ENCODE results near the gene ATXN1. TPM values are rescaled to one million over a fixed set of nuclear protein-coding genes. Genes with fewer than 3 reads are reported as not detected.

ATXN1 gene
- total and polyA plus RNA-seq, 2 of the 8 experiments (the other 6 are each of a cell fraction or from before 2014, with no cell fraction given): 1.6 to 4.0 TPM

GRCh38 chr6:16375206-16375605 lies 386.1 kb downstream of the ATXN1 start:
- no peak overlapping the region for H2BK5ac ChIP-seq (ENCODE audit: low read depth, low read length)
- ChIA-PET CTCF (ENCODE audit: partially characterized antibody) (interaction anchor here (0.9 to 1.9 kb wide), 5 partner anchors 11 to 37 kb away, joined by 3 to 5 read pairs (median 4); no protein-coding TSS in a partner anchor), POLR2A (ENCODE audit: partially characterized antibody) (no interaction called here)
- H2BK12ac ChIP-seq (ENCODE audit: low read depth, low read length): no peak overlapping the region
- no peaks in the 10 kb centered on the region for H4K20me1 ChIP-seq (replicated peaks in 1 of 2; ENCODE audit: control insufficient read depth in 1 of 2, insufficient read depth in 2 of 2, low read length in 2 of 2)
- H3K27me3 ChIP-seq (replicated peaks in 1 of 4; ENCODE audit: control insufficient read depth in 3 of 4, extremely low read depth in 1 of 4, insufficient read depth in 3 of 4, low read length in 3 of 4): no peaks in the 10 kb centered on the region
- H3K79me2 ChIP-seq (ENCODE audit: control insufficient read depth in 1 of 2, insufficient read depth in 2 of 2, low read length in 2 of 2): no peaks in the 10 kb centered on the region
- no peaks in the 10 kb centered on the region for H3K79me1 ChIP-seq (ENCODE audit: low read depth, low read length)
- 89% methylated on average over 1 of the region's 1 CpG; no CpG with 5 or more reads in 1 of the 2 experiments for WGBS, 2 experiments (ENCODE audit: extremely low coverage in 1 of 2, insufficient coverage in 1 of 2, insufficient read length in 1 of 2, insufficient replicate concordance in 2 of 2, low coverage in 1 of 2, low lambda C conversion rate in 2 of 2, missing lambda C conversion rate in 1 of 2)
- H3K18ac ChIP-seq (ENCODE audit: extremely low read depth, low read length): no peak overlapping the region
- H4K8ac ChIP-seq (ENCODE audit: extremely low read depth, insufficient read depth, low read length): no peak overlapping the region
- no peaks in the 10 kb centered on the region for H3K23me2 ChIP-seq (ENCODE audit: low read depth, low read length)
- no peaks in the 10 kb centered on the region for H3K9me3 ChIP-seq (ENCODE audit: insufficient read depth in 2 of 2, low read depth in 1 of 2, low read length in 1 of 2)
- no peak overlapping the region for H4K91ac ChIP-seq (replicated peaks; ENCODE audit: insufficient read length, low read length)
- H2BK120ac ChIP-seq (replicated peaks; ENCODE audit: low read depth, low read length): no peak overlapping the region
- no peak overlapping the region for H3K23ac ChIP-seq (ENCODE audit: insufficient read length)
- no peak overlapping the region for H3K4ac ChIP-seq (replicated peaks; ENCODE audit: insufficient read length, low read depth, low read length)
- no peak overlapping the region for H3K27ac ChIP-seq (ENCODE audit: low read depth, low read length)
- H3K9ac ChIP-seq (replicated peaks in 1 of 4; ENCODE audit: extremely low read depth in 1 of 4, low read depth in 3 of 4, low read length in 3 of 4): no peak overlapping the region
- H3K4me3 ChIP-seq (ENCODE audit: extremely low read depth in 1 of 4, insufficient read depth in 2 of 4, low read depth in 3 of 4, low read length in 4 of 4): no peak overlapping the region
- H2AK5ac ChIP-seq (ENCODE audit: low read depth, low read length): no peak overlapping the region
- H2BK20ac ChIP-seq (ENCODE audit: low read length): no peak overlapping the region
- no peak overlapping the region for H4K5ac ChIP-seq (ENCODE audit: insufficient read length, low read depth, low read length)
- FAIRE-seq (no peak), DNase-seq (ENCODE audit: low read depth in 1 of 2, low spot score in 2 of 2) (no peak)
- H2BK15ac ChIP-seq (ENCODE audit: low read length): no peak overlapping the region
- H3K4me2 ChIP-seq (ENCODE audit: insufficient read depth in 1 of 2, low read depth in 2 of 2, low read length in 2 of 2): no peak overlapping the region
- no peak overlapping the region for H2AFZ ChIP-seq (ENCODE audit: low read length)
- H3K4me1 ChIP-seq (replicated peaks in 1 of 4; ENCODE audit: control insufficient read depth in 3 of 4, insufficient read depth in 4 of 4, low read length in 3 of 4): no peaks in the 10 kb centered on the region; a peak in 1 of 7 replicates
- H3K56ac ChIP-seq (replicated peaks; ENCODE audit: insufficient read length, low read depth, low read length): no peak overlapping the region
- no peaks in the 10 kb centered on the region for H3K36me3 ChIP-seq (ENCODE audit: control insufficient read depth in 2 of 4, insufficient read depth in 4 of 4, low read length in 3 of 4)
- no peak overlapping the region for H3K14ac ChIP-seq (ENCODE audit: insufficient read length)
- TF ChIP-seq CHD1 (IDR thresholded peaks at IDR 0.05; ENCODE audit: low read depth, low read length) (no peak), YY1 (IDR thresholded peaks at IDR 0.05; ENCODE audit: low read depth, low read length) (no peak), CBX8 (IDR thresholded peaks at IDR 0.05; ENCODE audit: borderline replicate concordance, low read depth, low read length) (no peak), CBX5 (IDR thresholded peaks at IDR 0.05; ENCODE audit: low read depth, low read length) (no peak), FOSL1 (IDR thresholded peaks at IDR 0.05; ENCODE audit: insufficient read depth, low read depth, low read length) (no peak), CHD2 (IDR thresholded peaks at IDR 0.05; ENCODE audit: low read length) (no peak), GABPA (IDR thresholded peaks at IDR 0.05; ENCODE audit: borderline replicate concordance, insufficient read depth, low read length) (no peak), BACH1 (IDR thresholded peaks at IDR 0.05; ENCODE audit: low read length) (no peak), RAD21 (IDR thresholded peaks at IDR 0.05 in 1 of 2, conservative IDR thresholded peaks at IDR 0.05 in 1 of 2; ENCODE audit: low read depth in 2 of 2, low read length in 2 of 2) (no peak), SP2 (IDR thresholded peaks at IDR 0.05; ENCODE audit: low read length) (no peak), ATF3 (IDR thresholded peaks at IDR 0.05; ENCODE audit: insufficient read depth, low read depth, low read length) (no peak)
- TF ChIP-seq, protein P1, sequence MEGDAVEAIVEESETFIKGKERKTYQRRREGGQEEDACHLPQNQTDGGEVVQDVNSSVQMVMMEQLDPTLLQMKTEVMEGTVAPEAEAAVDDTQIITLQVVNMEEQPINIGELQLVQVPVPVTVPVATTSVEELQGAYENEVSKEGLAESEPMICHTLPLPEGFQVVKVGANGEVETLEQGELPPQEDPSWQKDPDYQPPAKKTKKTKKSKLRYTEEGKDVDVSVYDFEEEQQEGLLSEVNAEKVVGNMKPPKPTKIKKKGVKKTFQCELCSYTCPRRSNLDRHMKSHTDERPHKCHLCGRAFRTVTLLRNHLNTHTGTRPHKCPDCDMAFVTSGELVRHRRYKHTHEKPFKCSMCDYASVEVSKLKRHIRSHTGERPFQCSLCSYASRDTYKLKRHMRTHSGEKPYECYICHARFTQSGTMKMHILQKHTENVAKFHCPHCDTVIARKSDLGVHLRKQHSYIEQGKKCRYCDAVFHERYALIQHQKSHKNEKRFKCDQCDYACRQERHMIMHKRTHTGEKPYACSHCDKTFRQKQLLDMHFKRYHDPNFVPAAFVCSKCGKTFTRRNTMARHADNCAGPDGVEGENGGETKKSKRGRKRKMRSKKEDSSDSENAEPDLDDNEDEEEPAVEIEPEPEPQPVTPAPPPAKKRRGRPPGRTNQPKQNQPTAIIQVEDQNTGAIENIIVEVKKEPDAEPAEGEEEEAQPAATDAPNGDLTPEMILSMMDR (IDR thresholded peaks at IDR 0.05; ENCODE audit: control extremely low read depth in 1 of 3, insufficient read depth in 1 of 3, low read depth in 1 of 3, low read length in 3 of 3): no peak
